H1 (cell line): ENCODE data around the gene PLD2. TPM values are rescaled to one million over a fixed set of nuclear protein-coding genes. Genes with fewer than 3 reads are reported as not detected.

Experiments
- CTCF ChIA-PET: fragments of 300-600 bp; sonication (Branson Sonifier 250); formaldehyde crosslinking; loops from one replicate; lab custom pipeline; 2021; ENCODE audit not compliant: partially characterized antibody; lab: Charles Lee
- POLR2A ChIA-PET: fragments of 300-600 bp; sonication (Branson Sonifier 250); formaldehyde crosslinking; loops from one replicate; lab custom pipeline; 2021; ENCODE audit warnings: inconsistent platforms; ENCODE audit not compliant: partially characterized antibody; lab: Charles Lee
- DNase-seq, 2 experiments: peaks; one replicate each; pipeline versions ENCODE4 v3.0.0 to v3.0.0-alpha.2; 2010 to 2022; ENCODE audit warnings: low spot score in 2 of 2, low read depth in 1 of 2, mixed read lengths in 1 of 2
- FAIRE-seq: peaks from 2 replicates; lab custom pipeline; 2011; peaks lifted over from hg19 to GRCh38; lab: Jason Lieb, UNC
- H2AFZ ChIP-seq: 2 replicates; pipeline ENCODE4 v1.8.1; 2012; ENCODE audit warnings: low read length, inconsistent platforms
- H2AK5ac ChIP-seq: 2 replicates; pipeline ENCODE4 v1.6.1; 2013; ENCODE audit warnings: low read depth, low read length
- H2BK120ac ChIP-seq: replicated peaks from 2 replicates; pipeline ENCODE3; 2013; ENCODE audit warnings: low read depth, low read length, inconsistent platforms
- H2BK12ac ChIP-seq: 2 replicates; pipeline ENCODE4 v1.6.1; 2013; ENCODE audit warnings: low read depth, low read length
- H2BK15ac ChIP-seq: 2 replicates; pipeline ENCODE4 v1.6.1; 2013; ENCODE audit warnings: low read length
- H2BK20ac ChIP-seq: 2 replicates; pipeline ENCODE4 v1.6.1; 2013; ENCODE audit warnings: low read length
- H2BK5ac ChIP-seq: 2 replicates; pipeline ENCODE4 v1.6.1; 2013; ENCODE audit warnings: low read depth, low read length
- H3K14ac ChIP-seq: 2 replicates; pipeline ENCODE4 v1.6.1; 2013; ENCODE audit warnings: inconsistent platforms; ENCODE audit not compliant: insufficient read length
- H3K18ac ChIP-seq: 2 replicates; pipeline ENCODE4 v1.6.1; 2013; ENCODE audit warnings: low read length; ENCODE audit errors: extremely low read depth
- H3K23ac ChIP-seq: 2 replicates; pipeline ENCODE4 v1.6.1; 2013; ENCODE audit warnings: inconsistent platforms; ENCODE audit not compliant: insufficient read length
- H3K23me2 ChIP-seq: 2 replicates; pipeline ENCODE4 v1.6.1; 2013; ENCODE audit warnings: low read depth, low read length
- H3K27ac ChIP-seq: 2 replicates; pipeline ENCODE4 v1.6.1; 2011; ENCODE audit warnings: low read depth, low read length, inconsistent platforms
- H3K27me3 ChIP-seq, 4 experiments: replicated peaks in 1 of 4; 1 replicate in 1 of 4; 2 replicates in 3 of 4; pipeline versions ENCODE4 v1.6.1 to v1.8.1; 2011 to 2013; ENCODE audit warnings: low read length in 3 of 4, mild to moderate bottlenecking in 3 of 4, inconsistent platforms in 2 of 4, mixed read lengths in 2 of 4, moderate library complexity in 1 of 4; ENCODE audit not compliant: control insufficient read depth in 3 of 4, insufficient read depth in 3 of 4; ENCODE audit errors: extremely low read depth in 1 of 4
- H3K36me3 ChIP-seq, 4 experiments: 2 replicates each; pipeline versions ENCODE4 v1.6.1 to v1.8.1; 2011 to 2013; ENCODE audit warnings: mild to moderate bottlenecking in 4 of 4, low read length in 3 of 4, moderate library complexity in 2 of 4, control low read depth in 1 of 4, inconsistent platforms in 1 of 4; ENCODE audit not compliant: insufficient read depth in 4 of 4, control insufficient read depth in 2 of 4
- H3K4ac ChIP-seq: replicated peaks from 2 replicates; pipeline ENCODE3; 2013; ENCODE audit warnings: low read length, low read depth, mixed read lengths, inconsistent platforms; ENCODE audit not compliant: insufficient read length
- H3K4me1 ChIP-seq, 4 experiments: replicated peaks in 1 of 4; 1 replicate in 1 of 4; 2 replicates in 3 of 4; pipeline versions ENCODE4 v1.6.1 to v1.8.1; 2011 to 2013; ENCODE audit warnings: low read length in 3 of 4, inconsistent platforms in 2 of 4, mixed read lengths in 1 of 4; ENCODE audit not compliant: insufficient read depth in 4 of 4, control insufficient read depth in 3 of 4
- H3K4me2 ChIP-seq, 2 experiments: 2 replicates each; pipeline versions ENCODE4 v1.6.1 to v1.8.1; 2011 to 2013; ENCODE audit warnings: low read depth in 2 of 2, low read length in 2 of 2, control low read depth in 1 of 2, inconsistent platforms in 1 of 2, mild to moderate bottlenecking in 1 of 2; ENCODE audit not compliant: insufficient read depth in 1 of 2
- H3K4me3 ChIP-seq, 4 experiments: fragments of 200-600, 300-600 bp in 1 of 4; sonication (generic), shearing (Covaris generic), sonication (Bioruptor Twin) in 1 of 4; 2 replicates each; pipeline versions ENCODE4 v1.5.1 to v1.8.1; 2011 to 2016; ENCODE audit warnings: low read length in 4 of 4, low read depth in 3 of 4, control low read depth in 2 of 4, inconsistent platforms in 2 of 4, mild to moderate bottlenecking in 2 of 4, mixed read lengths in 1 of 4, moderate library complexity in 1 of 4; ENCODE audit not compliant: insufficient read depth in 2 of 4; ENCODE audit errors: extremely low read depth in 1 of 4
- H3K56ac ChIP-seq: replicated peaks from 2 replicates; pipeline ENCODE3; 2013; ENCODE audit warnings: low read depth, mild to moderate bottlenecking, mixed read lengths, low read length, inconsistent platforms; ENCODE audit not compliant: insufficient read length
- H3K79me1 ChIP-seq: 2 replicates; pipeline ENCODE4 v1.6.1; 2013; ENCODE audit warnings: low read depth, low read length, control low read depth
- H3K79me2 ChIP-seq, 2 experiments: 2 replicates each; pipeline versions ENCODE4 v1.6.1 to v1.8.1; 2012 to 2013; ENCODE audit warnings: low read length in 2 of 2, mild to moderate bottlenecking in 2 of 2, inconsistent platforms in 1 of 2; ENCODE audit not compliant: insufficient read depth in 2 of 2, control insufficient read depth in 1 of 2
- H3K9ac ChIP-seq, 4 experiments: replicated peaks in 1 of 4; 1 replicate in 1 of 4; 2 replicates in 3 of 4; pipeline versions ENCODE4 v1.6.1 to v1.8.1; 2011 to 2013; ENCODE audit warnings: low read depth in 3 of 4, low read length in 3 of 4, control low read depth in 2 of 4, mild to moderate bottlenecking in 2 of 4, moderate library complexity in 2 of 4, inconsistent platforms in 1 of 4; ENCODE audit errors: extremely low read depth in 1 of 4
- H3K9me3 ChIP-seq, 2 experiments: 2 replicates each; pipeline versions ENCODE4 v1.6.1 to v1.8.1; 2012 to 2013; ENCODE audit warnings: mild to moderate bottlenecking in 2 of 2, moderate library complexity in 2 of 2, control low read depth in 1 of 2, inconsistent platforms in 1 of 2, low read depth in 1 of 2, low read length in 1 of 2, mixed read lengths in 1 of 2; ENCODE audit not compliant: insufficient read depth in 2 of 2
- H4K20me1 ChIP-seq, 2 experiments: replicated peaks in 1 of 2; 2 replicates each; pipeline versions ENCODE3 to v1.8.1; 2011 to 2013; ENCODE audit warnings: inconsistent platforms in 2 of 2, low read length in 2 of 2, mild to moderate bottlenecking in 1 of 2; ENCODE audit not compliant: insufficient read depth in 2 of 2, control insufficient read depth in 1 of 2
- H4K5ac ChIP-seq: 2 replicates; pipeline ENCODE4 v1.6.1; 2013; ENCODE audit warnings: low read length, low read depth, mixed read lengths, inconsistent platforms; ENCODE audit not compliant: insufficient read length
- H4K8ac ChIP-seq: 2 replicates; pipeline ENCODE4 v1.8.0; 2013; ENCODE audit warnings: mild to moderate bottlenecking, moderate library complexity, low read length, inconsistent platforms; ENCODE audit not compliant: insufficient read depth; ENCODE audit errors: extremely low read depth
- H4K91ac ChIP-seq: replicated peaks from 2 replicates; pipeline ENCODE3; 2013; ENCODE audit warnings: low read length, mixed read lengths, inconsistent platforms; ENCODE audit not compliant: insufficient read length
- ASH2L ChIP-seq: fragments of 200-600, 300-600 bp; sonication (generic); IDR thresholded peaks from one replicate; pipeline ENCODE4 v1.7.1; 2017; ENCODE audit warnings: low read length
- BRCA1 ChIP-seq: IDR thresholded peaks from 2 replicates; pipeline ENCODE4 v1.6.1; 2012; ENCODE audit warnings: low read depth, low read length, improper control_type of control experiment
- CBX5 ChIP-seq: fragments of 300-800, 300-1000 bp; sonication (generic); IDR thresholded peaks from 2 replicates; pipeline ENCODE4 v1.7.1; 2016; ENCODE audit warnings: antibody characterized with exemption, low read length, low read depth
- GTF2F1 ChIP-seq: IDR thresholded peaks from 2 replicates; pipeline ENCODE4 v1.6.1; 2012; ENCODE audit warnings: low read depth, low read length, improper control_type of control experiment, borderline replicate concordance
- HDAC6 ChIP-seq: IDR thresholded peaks from one replicate; pipeline ENCODE4 v1.7.1; 2012; ENCODE audit warnings: low read depth, mild to moderate bottlenecking, inconsistent platforms, low read length, moderate library complexity
- KDM1A ChIP-seq: fragments of 200-600, 300-600 bp; sonication (generic); IDR thresholded peaks from 2 replicates; pipeline ENCODE4 v1.7.1; 2016; ENCODE audit warnings: mild to moderate bottlenecking, low read length, borderline replicate concordance
- KDM4A ChIP-seq: IDR thresholded peaks from one replicate; pipeline ENCODE4 v1.7.1; 2012; ENCODE audit warnings: low read depth, mild to moderate bottlenecking, moderate library complexity, low read length, inconsistent platforms; ENCODE audit not compliant: severe bottlenecking
- KDM5A ChIP-seq: fragments of 200-600 bp; IDR thresholded peaks from 2 replicates; pipeline ENCODE4 v1.7.1; 2012; ENCODE audit warnings: mild to moderate bottlenecking, low read length, inconsistent platforms, mixed read lengths
- POLR2A ChIP-seq, 2 experiments: IDR thresholded peaks; 1 replicate in 1 of 2; 2 replicates in 1 of 2; pipeline ENCODE4 v1.6.1; 2011; ENCODE audit warnings: low read depth in 2 of 2, low read length in 2 of 2, mild to moderate bottlenecking in 2 of 2; ENCODE audit errors: control extremely low read depth in 1 of 2
- POLR2AphosphoS5 ChIP-seq: IDR thresholded peaks from 2 replicates; pipeline ENCODE4 v1.6.1; 2011; ENCODE audit warnings: low read depth, low read length
- POU5F1 ChIP-seq: IDR thresholded peaks from 2 replicates; pipeline ENCODE4 v1.6.1; 2011; ENCODE audit warnings: low read depth, mild to moderate bottlenecking, low read length, moderate library complexity
- RXRA ChIP-seq: IDR thresholded peaks from 2 replicates; pipeline ENCODE4 v1.6.1; 2011; ENCODE audit warnings: low read depth, mild to moderate bottlenecking, low read length, moderate library complexity; ENCODE audit not compliant: insufficient read depth
- SIN3A ChIP-seq, 2 experiments: IDR thresholded peaks in 1 of 2; conservative IDR thresholded peaks in 1 of 2; 2 replicates each; pipeline ENCODE4 v1.6.1; 2011 to 2012; ENCODE audit warnings: low read length in 2 of 2, improper control_type of control experiment in 1 of 2, low read depth in 1 of 2, mild to moderate bottlenecking in 1 of 2
- SRF ChIP-seq: IDR thresholded peaks from 2 replicates; pipeline ENCODE4 v1.6.1; 2011; ENCODE audit warnings: mild to moderate bottlenecking, low read depth, low read length, moderate library complexity
- WGBS, 2 experiments: shearing (Covaris generic) in 1 of 2; methylation state at CpG; one replicate each; pipeline versions ENCODE4 v1.1.6 to v1.1.7; 2013 to 2015; ENCODE audit warnings: low lambda C conversion rate in 2 of 2, mixed read lengths in 2 of 2, inconsistent platforms in 1 of 2, low coverage in 1 of 2, missing lambda C conversion rate in 1 of 2; ENCODE audit not compliant: insufficient replicate concordance in 2 of 2, insufficient coverage in 1 of 2, insufficient read length in 1 of 2; ENCODE audit errors: extremely low coverage in 1 of 2, missing lambda C conversion rate in 1 of 2; 5-methylcytosine and 5-hydroxymethylcytosine counted together
- polyA plus RNA-seq, 7 experiments: library from polyadenylated mRNA; depleted of rRNA in 3 of 7; stranded (reverse) in 5 of 7; unstranded in 2 of 7; fragments of >200 nt in 5 of 7; fragments of 200-250 nt in 2 of 7; gene quantifications; 1 replicate in 5 of 7; 2 replicates in 1 of 7; 4 replicates in 1 of 7; pipeline versions ENCODE4 v1.2.1 to v1.2.3, GENCODE V29; 2011 to 2013; ENCODE audit warnings: missing spikeins in 2 of 7, mixed read lengths in 2 of 7
- total RNA-seq: library from RNA; stranded (reverse); fragmentation: NEBNext Ultra II Directional; extraction: Animal tissue kit (Norgen Biotek cat#: 25700); gene quantifications from 2 replicates; pipeline ENCODE4 v1.2.1, GENCODE V29; 2021
- TF ChIP-seq, protein P1 (sequence below): IDR thresholded peaks from 2 replicates; pipeline ENCODE4 v1.6.1; 2012; ENCODE audit warnings: inconsistent platforms

PLD2 gene
- total and polyA plus RNA-seq, 2 of the 8 experiments (the other 6 are each of a cell fraction or from before 2014, with no cell fraction given): 44.3 to 48.4 TPM

DNA sequence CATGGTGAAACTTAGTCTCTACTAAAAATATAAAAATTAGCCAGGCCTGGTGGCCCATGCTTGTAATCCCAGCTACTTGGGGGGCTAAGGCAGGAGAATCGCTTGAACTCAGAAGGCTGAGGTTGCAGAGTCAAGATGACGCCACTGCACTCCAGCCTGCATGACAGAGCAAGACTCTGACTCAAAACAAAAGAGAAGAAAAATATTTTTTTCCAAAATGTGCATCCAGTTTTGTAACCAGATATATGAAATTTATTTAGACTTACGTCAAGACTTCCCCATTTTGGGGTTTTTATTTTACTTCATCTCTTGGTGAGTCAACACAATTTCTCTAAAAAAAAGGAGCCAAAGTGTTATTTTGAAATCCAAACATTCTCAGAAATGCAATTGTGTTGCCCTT lies 40.8 kb upstream of the PLD2 start:
- CTCF ChIA-PET: no interaction called here
- TF ChIP-seq CBX5: no peak
- no peak for TF ChIP-seq SRF
- no peak for TF ChIP-seq GTF2F1
- TF ChIP-seq, protein P1, sequence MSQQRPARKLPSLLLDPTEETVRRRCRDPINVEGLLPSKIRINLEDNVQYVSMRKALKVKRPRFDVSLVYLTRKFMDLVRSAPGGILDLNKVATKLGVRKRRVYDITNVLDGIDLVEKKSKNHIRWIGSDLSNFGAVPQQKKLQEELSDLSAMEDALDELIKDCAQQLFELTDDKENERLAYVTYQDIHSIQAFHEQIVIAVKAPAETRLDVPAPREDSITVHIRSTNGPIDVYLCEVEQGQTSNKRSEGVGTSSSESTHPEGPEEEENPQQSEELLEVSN: no peak
- no peak for TF ChIP-seq POLR2A (IDR thresholded peaks at IDR 0.05; ENCODE audit: control extremely low read depth in 1 of 2, low read depth in 2 of 2, low read length in 2 of 2)
- no peak for TF ChIP-seq KDM4A
- no peak for TF ChIP-seq POU5F1
- no peak for TF ChIP-seq BRCA1
- no peak for TF ChIP-seq HDAC6
- no peak for TF ChIP-seq POLR2AphosphoS5
- no peak for TF ChIP-seq ASH2L
- TF ChIP-seq KDM5A: no peak
- no peak for TF ChIP-seq SIN3A (conservative IDR thresholded peaks at IDR 0.05 in 1 of 2, IDR thresholded peaks at IDR 0.05 in 1 of 2; ENCODE audit: low read depth in 1 of 2, low read length in 2 of 2)
- TF ChIP-seq RXRA: no peak
- no peak for TF ChIP-seq KDM1A

More for the DNA sequence above, 40.8 kb upstream of the PLD2 start:
- Histone ChIP-seq H3K4me1 (no peaks in the 10 kb centered on the region), H2AFZ (no peak overlapping the region), H3K23ac (no peak overlapping the region), H2BK5ac (no peak overlapping the region), H2BK15ac (no peak overlapping the region), H3K27me3 (no peaks in the 10 kb centered on the region), H3K4me2 (no peak overlapping the region), H3K9ac (no peak overlapping the region), H3K79me1 (no peaks in the 10 kb centered on the region; the same call in 1 of the 2 replicates), H3K56ac (no peak overlapping the region), H3K79me2 (no peaks in the 10 kb centered on the region), H3K14ac (no peak overlapping the region), H3K4me3 (no peak overlapping the region), H2AK5ac (no peak overlapping the region), H4K20me1 (no peaks in the 10 kb centered on the region), H2BK120ac (no peak overlapping the region), H4K5ac (no peak overlapping the region), H2BK20ac (no peak overlapping the region), H3K18ac (no peak overlapping the region), H4K8ac (no peak overlapping the region), H3K27ac (no peak overlapping the region), H4K91ac (no peak overlapping the region), H3K36me3 (no peaks in the 10 kb centered on the region), H3K4ac (no peak overlapping the region), H3K23me2 (no peaks in the 10 kb centered on the region), H2BK12ac (no peak overlapping the region), H3K9me3 (no peaks in the 10 kb centered on the region)
- DNase-seq: no peak
- FAIRE-seq: no peak
- POLR2A ChIA-PET: interaction anchor here (0.6 kb wide), 1 partner anchor 21 kb away, joined by 3 read pairs; no protein-coding TSS in a partner anchor
- WGBS, 2 experiments: 88% methylated on average over 3 of the region's 3 CpGs; no CpG with 5 or more reads in 1 of the 2 experiments
